GM18951 (cell line): Measurements from ENCODE around the gene PRDM7.
A peak's percentile ranks its signal among the peaks of the same experiment; 100 is the strongest.
"Not testable (repeated sequence)": the region's sequence is repeated elsewhere in the genome, so short reads cannot be mapped to it uniquely, and the experiment has no call there.

Experiments
- POLR2A ChIP-seq: IDR thresholded peaks from 4 replicates; pipeline ENCODE4 v1.6.1; 2011; ENCODE audit warnings: mild to moderate bottlenecking; ENCODE audit not compliant: insufficient read length, insufficient read depth; ENCODE audit errors: extremely low read depth
- in situ Hi-C: fragments of 300-500 bp; cut with MboI; formaldehyde crosslinking; loops from one replicate; pipeline ENCODE4 v1.12.0; 2022; ENCODE audit warnings: low sequenced_read_pairs, mixed read lengths, inconsistent platforms; ENCODE audit not compliant: unreplicated experiment

Gene PRDM7

DNA sequence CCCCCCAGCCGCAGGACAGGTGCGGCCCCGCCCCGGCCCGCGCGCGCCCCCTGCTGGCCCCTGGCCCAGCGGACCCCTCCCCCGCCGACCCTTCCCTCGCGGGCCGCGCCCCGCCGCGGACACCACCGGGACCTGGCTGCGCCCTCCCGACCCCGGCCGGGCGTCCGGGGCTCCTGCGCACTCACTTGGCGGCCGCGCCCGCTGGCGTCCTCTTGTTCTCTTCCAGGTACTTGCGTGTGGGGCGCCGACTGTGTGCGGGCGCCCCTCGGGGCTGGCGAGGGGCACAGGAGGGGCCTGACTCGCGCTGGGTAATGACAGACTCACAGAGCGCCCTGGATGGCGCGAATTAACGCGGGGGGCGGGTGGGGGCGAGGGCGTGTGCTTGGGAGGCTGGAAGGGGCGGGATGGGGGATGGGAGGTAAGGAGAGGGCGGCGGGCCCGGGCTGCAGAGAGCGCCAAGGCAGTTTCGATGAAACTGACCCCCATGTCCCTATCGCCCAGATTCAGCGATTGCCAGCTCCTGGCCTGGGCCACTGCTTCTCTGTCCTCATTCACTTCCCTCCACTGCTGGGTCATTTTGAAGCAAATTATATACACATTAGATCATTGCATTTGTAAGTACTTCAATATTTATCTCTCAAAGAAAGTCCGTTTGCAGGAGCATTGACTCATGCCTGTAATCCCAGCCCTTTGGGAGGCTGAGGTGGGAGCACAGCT is 57.4 kb downstream of the PRDM7 start:
- in situ Hi-C loops = no loop called here
- peak; percentile 30 for TF ChIP-seq POLR2A

- in situ Hi-C loops = no loop called here
- TF ChIP-seq POLR2A = no peak
Observed at GRCh38 chr16:90018652-90019542, 58.2 kb downstream of the PRDM7 start, which contains the start of gene DBNDD1. DBNDD1 (minus strand) TSS chr16:90019456; CDS start chr16:90019341, 115 bp downstream.

DNA sequence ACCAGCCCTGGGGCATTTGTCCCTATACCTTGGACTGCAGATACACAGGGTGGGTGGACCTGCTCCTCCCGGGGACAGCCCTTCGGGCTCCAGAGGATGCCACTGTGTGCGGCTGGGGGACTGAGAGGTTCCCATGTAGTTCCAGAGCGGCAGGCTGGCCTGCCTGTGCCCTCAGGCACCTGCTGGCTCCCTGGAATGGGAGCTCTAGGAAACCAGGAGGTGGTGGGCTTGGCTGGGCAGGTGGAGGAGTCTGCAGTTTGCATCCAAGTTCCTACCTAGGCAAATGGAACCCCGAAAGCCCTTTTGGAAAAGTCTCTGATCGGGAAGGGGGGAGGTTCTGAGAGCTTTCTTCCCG is 58.9 kb downstream of the PRDM7 start:
- no peak for TF ChIP-seq POLR2A
- in situ Hi-C loops = no loop called here

- TF ChIP-seq POLR2A = no peak
- in situ Hi-C loops = no loop called here
Observed at GRCh38 chr16:90016339-90016950, 60.7 kb downstream of the PRDM7 start.

DNA sequence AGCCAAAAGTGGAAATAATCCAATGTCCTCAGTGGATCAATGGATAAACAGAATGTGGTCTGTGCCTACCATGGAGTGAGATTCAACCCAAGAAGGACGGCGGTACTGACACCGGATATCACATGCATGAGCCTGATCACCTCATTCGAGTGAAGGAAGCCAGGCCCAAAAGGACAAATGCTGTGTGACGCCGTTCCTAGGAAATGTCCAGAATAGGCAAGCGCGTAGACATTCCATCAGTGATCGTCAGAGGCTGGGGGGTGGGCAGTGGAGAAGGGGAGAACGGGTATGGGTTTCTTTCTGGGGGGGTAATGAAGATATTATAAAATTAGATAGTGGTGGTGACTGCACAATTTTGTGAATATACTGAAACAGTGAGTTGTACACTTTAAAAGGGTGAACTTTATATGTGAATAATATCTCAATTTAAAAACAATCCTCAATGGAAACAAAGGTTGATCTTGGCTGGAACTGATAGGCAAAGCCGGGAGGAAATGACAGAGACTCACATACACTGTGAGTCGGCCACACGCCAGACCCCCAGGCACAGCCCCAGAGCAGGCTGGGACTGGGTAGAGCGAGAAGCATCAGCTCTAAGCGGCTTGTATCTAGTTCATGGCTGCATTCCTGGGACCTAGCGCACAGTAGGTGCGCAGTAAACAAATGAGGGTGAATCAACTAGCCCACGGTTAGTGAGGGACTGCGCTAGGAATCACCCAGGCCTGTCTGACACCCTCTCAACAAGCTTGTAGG is 61.4 kb downstream of the PRDM7 start:
- in situ Hi-C loops = no loop called here
- no peak for TF ChIP-seq POLR2A

- in situ Hi-C loops = no loop called here
- TF ChIP-seq POLR2A = no peak
Observed at GRCh38 chr16:90012991-90013745, 64.0 kb downstream of the PRDM7 start.

- TF ChIP-seq POLR2A = no peak
- in situ Hi-C loops = no loop called here
Observed at GRCh38 chr16:90011908-90012501, 65.1 kb downstream of the PRDM7 start.

DNA sequence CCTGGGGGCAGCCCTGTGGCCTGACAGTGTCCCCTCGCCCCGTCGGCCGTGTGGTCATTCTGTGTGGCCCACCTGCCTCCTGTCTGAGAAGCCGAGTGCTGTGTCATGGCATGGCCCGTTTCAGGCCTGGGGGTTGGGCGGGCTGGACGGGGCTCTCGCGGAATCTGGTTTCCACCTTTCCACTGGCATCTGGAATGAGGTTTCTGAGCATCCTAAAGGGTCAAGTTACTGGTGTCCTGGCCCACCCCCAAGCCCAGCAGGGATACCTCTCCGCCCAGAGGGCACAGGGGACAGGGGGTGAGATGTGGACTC is 65.7 kb downstream of the PRDM7 start:
- TF ChIP-seq POLR2A = no peak
- in situ Hi-C loops = no loop called here

- in situ Hi-C loops = no loop called here
- no peak for TF ChIP-seq POLR2A
Observed at GRCh38 chr16:90010676-90011507, 66.2 kb downstream of the PRDM7 start.

DNA sequence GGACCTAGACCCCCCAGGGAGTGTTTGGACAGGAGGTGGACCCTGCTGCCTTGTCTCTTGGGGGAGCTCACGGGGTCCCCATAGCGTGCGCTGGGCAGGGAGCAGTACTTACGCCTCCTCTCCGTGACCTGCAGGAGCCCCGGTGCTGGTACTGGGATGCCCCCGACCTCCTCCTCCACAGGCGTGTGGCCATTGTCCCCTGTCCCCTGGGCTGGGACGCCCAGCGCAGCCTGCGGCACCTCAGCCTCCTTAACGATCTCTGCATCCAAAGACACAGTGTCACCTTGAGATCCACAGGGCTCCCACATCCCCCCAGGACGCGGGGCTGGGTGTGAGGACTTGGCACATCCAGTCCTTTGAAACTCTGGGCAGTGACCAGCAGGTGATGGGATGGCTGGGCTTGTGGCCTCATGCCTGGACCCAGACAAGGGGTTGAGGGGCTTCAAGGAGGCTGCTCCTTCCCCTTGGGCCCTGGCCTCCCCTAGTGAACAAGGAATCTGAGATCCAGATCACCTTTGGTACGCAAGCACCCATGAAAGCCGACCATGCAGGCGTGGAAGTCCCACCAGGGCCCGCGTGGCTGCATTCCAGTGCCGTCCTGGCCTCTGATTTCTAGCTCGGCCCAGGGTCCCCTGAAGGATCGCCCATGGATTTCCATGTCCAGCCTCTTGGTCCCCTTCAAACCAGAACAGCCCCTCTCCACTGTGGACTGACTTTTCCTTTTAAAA is 67.8 kb downstream of the PRDM7 start:
- TF ChIP-seq POLR2A = no peak
- in situ Hi-C loops = no loop called here

GRCh38 chr16:90008708-90009145 is 68.4 kb downstream of the PRDM7 start:
- no peak for TF ChIP-seq POLR2A
- in situ Hi-C loops = no loop called here

DNA sequence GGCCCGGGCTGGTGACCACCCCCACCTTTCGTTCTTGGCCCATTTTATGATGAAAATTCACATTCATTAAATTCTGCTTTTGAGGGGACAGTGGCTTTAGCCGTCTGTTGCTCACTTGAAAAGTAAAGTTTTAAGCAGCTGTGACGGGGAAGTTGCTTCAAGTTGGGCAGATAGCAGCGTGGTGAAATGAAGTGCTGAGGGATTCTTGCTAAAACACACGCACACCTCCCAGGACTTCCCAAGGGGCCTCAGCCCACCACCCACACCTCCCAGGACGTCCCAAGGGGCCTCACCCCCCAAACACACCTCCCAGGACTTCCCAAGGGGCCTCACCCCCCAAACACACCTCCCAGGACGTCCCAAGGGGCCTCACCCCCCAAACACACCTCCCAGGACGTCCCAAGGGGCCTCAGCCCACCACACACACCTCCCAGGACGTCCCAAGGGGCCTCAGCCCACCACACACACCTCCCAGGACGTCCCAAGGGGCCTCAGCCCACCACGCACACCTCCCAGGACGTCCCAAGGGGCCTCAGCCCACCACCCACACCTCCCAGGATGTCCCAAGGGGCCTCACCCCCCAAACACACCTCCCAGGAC is 69.4 kb downstream of the PRDM7 start:
- in situ Hi-C loops = not testable (repeated sequence)
